NCI-H226 (cell line): ENCODE data around the gene TRERF1.
A peak's percentile ranks its signal among the peaks of the same experiment; 100 is the strongest.
"Not testable (repeated sequence)": the region's sequence is repeated elsewhere in the genome, so short reads cannot be mapped to it uniquely, and the experiment has no call there.

Experiments used
- DNase-seq: peaks from one replicate; pipeline ENCODE4 v3.0.0-alpha.2; 2015

The TRERF1 gene, protein sequence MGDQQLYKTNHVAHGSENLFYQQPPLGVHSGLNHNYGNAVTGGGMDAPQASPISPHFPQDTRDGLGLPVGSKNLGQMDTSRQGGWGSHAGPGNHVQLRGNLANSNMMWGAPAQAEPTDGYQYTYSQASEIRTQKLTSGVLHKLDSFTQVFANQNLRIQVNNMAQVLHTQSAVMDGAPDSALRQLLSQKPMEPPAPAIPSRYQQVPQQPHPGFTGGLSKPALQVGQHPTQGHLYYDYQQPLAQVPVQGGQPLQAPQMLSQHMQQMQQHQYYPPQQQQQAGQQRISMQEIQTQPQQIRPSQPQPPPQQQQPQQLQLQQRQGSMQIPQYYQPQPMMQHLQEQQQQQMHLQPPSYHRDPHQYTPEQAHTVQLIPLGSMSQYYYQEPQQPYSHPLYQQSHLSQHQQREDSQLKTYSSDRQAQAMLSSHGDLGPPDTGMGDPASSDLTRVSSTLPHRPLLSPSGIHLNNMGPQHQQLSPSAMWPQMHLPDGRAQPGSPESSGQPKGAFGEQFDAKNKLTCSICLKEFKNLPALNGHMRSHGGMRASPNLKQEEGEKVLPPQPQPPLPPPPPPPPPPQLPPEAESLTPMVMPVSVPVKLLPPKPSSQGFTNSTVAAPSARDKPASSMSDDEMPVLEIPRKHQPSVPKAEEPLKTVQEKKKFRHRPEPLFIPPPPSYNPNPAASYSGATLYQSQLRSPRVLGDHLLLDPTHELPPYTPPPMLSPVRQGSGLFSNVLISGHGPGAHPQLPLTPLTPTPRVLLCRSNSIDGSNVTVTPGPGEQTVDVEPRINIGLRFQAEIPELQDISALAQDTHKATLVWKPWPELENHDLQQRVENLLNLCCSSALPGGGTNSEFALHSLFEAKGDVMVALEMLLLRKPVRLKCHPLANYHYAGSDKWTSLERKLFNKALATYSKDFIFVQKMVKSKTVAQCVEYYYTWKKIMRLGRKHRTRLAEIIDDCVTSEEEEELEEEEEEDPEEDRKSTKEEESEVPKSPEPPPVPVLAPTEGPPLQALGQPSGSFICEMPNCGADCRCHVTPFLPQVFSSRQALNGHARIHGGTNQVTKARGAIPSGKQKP (N-terminal part only)

DNA sequence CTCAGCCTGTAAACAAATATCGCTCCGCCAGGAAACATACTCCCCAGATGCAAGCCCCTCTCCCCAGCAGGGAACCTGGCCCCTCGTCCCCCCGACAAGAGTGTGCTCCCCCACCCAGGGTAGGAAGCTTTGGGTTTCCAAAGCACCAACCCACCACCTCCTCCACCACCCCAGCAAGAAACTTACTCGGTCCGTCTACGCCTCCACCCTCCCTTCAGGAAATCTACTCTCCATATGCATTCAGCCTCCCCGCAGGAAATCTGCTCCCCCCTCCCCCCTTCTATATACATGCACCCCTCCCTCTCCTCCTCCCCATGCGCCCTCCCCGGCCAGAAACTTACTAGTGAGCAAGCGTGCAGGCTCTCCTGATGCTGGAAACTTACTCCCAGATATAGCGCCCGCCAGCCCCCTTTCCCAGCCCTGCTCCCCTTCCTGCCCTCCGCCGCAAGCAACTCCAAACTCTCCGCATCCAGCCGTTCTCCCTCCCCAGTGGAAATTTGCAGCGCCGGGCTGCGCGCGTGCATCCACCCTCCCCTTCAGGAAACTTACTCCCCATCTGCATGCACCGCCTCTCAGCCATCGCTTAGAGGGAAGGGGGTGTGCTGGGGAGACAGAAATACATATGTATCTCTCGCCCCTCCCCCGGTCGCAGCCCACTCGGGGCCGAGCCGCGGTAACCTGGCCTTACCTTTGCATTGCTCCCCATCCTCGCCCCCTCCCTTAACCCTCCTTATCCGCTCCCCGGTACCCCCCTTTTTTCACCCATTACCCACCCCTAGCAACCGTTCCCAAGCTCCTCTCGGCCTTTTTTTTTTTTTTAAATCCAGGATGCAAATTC is at the start of gene TRERF1:
Gene TRERF1, minus strand, starts transcription at position 594 of the 838 bp plus-strand sequence. CDS start 182,336 bp downstream, outside the sequence.
- peak; percentile 51 for DNase-seq

DNA sequence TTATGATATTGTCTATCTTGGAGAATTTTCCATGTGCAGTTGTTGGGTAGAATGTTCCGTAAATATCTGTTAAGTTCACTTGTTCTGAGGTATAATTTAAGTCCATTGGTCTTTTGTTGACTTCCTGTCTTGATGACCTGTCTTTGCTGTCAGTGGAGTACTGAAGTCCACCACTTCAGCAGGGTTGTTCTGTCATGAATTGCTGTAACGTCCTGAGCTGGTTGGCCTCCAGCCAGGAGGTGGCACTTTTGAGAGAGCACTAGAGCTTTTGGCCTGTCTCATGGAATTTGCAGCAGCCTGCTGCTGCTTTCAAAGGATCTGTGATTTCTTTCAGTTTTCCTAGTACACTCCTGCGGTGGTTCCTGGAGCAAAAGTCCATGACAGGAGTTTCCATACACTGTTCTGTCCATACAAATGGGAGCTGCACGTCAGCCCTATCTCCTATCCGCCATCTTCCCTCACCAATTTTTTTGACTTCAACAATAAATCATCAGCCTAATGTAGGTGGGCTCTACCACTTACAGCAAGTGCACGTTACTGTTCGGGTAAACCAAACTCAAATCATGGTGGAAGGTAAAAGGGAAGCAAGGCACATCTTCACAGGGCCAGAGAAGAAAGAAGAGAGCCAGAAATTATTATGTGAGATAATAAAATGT is 46.9 kb upstream of the TRERF1 start:
- DNase-seq, result no peak

DNA sequence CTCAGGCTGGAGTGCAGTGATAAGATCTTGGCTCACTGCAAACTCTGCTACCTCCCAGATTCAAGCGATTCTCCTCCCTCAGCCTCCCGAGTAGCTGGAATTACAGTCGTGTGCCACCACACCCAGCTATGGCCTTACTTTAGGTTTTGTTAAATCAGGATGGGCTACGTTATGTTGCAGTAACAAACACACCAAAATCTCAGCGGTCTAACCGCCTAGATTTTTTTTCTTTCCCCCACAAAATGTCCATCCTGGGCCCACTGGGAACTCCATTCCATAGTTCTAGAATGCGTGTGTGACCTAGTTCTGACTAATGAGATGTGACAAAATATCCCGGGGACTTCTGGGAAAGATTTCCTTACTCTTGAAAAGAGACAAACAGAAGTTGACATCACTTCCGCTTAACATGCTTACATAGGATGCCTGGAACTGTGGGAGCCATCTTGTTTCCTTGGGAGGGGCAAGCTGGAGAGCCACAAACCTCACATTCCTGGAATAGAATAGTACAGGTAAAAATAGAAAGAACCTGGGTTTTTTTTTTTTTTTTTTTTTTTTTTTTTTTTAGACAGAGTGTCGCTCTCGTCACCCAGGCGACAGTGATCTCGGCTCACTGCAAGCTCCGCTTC is 42.3 kb upstream of the TRERF1 start:
- no peak for DNase-seq

DNA sequence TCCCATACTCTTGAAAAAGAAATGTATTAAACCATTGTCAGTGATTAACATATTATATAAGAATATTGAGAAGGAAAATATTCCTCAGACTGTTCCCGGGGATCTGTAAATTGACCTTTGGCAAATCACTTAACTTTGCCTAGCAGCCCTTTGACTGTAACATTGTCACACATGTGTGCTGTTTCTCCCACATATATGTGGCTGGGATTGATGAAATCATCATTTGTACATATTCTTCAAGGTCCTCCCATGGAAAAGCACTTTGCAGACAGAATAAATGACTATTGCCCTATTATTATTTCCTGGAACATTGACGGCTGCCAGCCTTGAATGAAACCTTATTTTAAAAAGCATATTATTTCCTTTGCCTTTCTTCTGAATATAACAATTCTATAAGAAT is 36.4 kb upstream of the TRERF1 start:
- DNase-seq, result no peak

DNA sequence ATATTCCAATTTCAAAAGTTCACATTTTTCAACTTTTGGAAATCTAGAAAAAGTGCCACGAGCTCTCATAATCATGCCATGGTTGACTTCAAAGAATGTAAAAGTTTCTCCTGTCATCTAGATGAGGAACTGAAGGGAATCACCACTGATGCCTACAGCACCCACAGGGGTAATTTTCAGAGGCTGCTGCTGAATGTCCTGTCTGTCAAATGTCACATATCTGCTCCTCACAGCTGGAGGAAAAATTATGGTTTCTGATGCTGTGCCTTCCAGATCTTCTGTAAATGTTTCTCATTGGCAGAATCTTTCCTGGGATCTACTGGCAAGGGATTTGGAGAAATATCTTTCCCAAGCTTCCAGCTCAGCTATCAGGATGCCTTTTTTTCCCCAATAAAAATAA is 32.5 kb upstream of the TRERF1 start:
- DNase-seq, result no peak

DNA sequence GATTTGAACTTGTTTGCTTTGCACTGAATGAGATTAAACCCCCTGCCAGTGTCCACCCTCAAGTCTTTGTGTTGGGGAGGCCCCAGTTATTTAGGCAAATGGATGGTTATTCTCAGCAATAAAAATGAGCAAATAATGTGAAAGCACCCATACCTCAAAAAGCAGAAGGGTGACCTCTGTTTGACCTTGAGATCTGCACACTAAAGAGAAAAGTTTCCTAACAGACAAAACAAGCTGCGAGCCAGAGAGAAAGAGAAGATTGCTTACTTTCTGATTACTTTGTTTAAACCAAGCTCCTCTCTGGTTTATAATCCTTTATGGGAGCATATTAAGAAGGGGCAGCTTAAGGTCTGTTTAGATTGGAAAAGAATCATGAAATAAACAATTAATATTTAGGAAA is 30.4 kb upstream of the TRERF1 start:
- no peak for DNase-seq

DNA sequence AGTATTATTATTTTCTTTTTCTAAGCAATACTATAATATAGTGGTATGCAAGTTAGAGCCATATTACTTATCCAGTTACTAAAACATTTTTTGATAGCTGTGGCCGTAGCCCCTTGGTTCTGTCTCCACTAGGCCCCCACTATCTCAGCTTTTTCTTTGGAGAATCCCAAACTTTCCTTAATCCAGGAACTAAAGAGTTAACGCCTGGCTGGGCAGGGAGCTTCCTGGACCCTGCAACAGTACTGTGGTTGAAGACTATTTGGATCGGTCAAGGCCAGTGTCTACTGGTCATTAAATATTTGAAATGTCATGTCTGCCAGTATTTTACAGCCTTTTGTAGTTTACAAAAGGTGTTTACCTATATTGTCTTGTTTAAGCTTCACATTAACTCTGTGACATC is 20.0 kb upstream of the TRERF1 start:
- no peak for DNase-seq

DNA sequence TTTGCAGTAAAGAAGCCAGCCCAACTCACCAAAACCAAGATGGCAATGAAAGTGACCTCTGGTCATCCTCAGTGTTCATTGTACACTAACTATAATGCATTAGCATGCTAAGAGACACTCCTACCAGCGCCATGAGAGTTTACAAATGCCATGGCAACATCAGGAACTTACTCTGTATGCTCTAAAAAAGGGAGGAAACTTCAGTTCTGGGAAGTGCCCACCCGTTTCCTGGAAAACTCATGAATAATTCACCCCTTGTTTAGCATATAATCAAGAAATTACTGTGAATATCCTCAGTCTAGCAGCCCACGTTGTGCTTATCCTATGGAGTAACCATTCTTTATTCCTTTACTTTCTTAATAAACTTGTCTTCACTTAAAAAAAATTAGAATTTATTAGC is 19.4 kb upstream of the TRERF1 start:
- DNase-seq, result no peak

DNA sequence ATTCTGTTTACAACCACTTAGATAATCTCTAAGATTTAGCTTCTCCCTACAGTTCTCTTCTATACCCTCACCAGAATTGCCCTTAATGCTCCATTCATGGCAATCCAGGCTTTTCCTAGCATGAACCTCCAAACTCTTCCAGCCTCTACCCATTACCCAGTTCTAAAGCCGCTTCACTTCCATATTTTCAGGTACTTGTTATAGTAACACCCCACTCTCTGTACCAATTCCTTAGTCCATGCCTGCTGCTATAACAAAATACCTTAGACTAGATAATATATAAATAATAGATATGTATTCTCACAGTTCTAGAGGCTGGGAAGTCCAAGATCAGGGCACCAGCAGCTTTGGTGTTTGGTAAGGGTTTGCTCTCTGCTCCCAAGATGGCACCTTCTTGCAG is 16.5 kb upstream of the TRERF1 start:
- no peak for DNase-seq

DNA sequence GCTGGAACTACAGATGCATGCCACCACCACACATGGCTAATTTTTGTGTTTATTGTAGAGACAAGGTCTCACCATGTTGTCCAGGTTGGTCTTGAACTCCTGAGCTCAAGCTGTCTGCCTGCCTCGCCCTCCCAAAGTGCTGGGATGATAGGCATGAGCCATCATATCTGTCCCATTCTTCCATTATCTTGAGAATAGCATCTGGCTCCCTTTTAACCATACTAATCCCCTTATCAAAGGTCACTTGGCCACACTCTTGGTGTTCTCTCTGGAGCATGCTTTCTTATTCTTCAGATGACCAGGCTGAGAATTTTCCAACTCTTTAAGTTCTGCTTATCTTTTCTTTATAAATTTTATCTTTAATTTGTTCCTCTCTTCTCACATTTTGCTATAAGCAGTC is 15.9 kb upstream of the TRERF1 start:
- no peak for DNase-seq

DNA sequence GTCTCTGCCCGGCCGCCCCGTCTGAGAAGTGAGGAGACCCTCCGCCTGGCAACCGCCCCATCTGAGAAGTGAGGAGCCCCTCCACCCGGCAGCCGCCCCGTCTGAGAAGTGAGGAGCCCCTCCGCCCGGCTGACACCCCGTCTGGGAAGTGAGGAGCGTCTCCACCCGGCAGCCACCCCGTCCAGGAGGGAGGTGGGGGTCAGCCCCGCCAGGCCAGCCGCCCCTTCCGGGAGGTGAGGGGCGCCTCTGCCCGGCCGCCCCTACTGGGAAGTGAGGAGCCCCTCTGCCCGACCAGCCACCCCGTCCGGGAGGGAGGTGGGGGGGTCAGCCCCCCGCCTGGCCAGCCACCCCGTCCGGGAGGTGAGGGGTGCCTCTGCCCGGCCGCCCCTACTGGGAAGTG is 14.7 kb upstream of the TRERF1 start:
- not testable (repeated sequence) for DNase-seq

DNA sequence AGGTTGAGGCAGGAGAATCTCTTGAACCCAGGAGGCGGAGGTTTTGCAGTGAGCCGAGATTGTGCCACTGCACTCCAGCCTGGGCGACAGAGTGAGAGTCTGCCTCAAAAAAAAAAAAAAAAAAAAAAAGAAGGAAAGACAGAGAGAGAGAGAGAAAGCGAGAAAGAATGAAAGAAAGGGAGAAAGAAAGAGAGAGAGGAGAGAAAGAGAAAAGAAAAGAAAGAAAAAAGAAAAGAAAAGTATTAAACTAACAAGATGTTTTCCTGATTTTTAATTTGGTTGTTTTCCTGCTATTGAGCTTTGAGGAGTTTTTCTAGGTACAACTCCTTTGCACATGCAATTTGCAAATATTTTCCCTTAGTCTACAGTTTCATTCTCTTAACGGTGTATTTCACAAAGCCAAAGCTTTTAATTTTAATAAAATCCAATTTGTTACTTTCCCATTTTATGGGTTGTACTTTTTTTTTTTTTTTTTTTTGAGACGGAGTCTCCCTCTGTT is 10.8 kb upstream of the TRERF1 start:
- DNase-seq, result no peak

DNA sequence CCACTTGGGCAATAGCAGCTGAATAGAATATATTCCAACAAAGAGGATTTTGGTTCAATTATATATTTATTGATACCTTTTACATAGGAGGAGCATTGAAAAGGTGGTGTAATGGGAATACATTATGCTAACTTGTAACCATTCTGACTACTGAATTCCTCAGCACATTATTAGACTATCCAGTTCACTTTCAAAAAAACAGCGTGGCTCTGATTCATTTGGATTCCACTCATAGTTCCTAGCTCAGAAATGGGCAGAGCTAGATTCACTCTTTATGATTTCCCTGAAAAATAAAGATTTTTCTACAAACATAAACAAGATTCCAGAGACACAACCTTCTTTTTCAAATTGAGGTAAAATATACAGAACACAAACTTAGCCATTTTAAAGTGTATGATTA is 9.2 kb upstream of the TRERF1 start:
- DNase-seq, result no peak

DNA sequence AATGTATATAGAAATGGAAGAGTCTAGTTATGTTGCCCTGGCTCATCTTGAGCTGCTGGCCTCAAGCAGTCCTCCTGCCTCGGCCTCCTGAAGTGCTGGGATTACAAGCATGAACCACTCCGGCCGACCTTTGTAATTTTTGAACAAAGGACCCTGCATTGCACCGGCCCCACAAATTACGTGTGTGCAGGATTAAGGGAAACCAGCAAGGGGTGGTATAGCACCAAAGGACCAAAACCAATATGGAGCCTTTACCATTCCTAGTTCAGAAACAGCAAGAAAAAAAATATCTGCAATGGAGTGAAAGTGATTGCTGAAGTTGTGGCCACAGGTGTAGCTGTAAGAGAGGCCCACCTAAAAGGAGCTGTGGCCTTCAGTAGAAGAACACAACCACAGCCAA is 8.2 kb upstream of the TRERF1 start:
- DNase-seq, result no peak

DNA sequence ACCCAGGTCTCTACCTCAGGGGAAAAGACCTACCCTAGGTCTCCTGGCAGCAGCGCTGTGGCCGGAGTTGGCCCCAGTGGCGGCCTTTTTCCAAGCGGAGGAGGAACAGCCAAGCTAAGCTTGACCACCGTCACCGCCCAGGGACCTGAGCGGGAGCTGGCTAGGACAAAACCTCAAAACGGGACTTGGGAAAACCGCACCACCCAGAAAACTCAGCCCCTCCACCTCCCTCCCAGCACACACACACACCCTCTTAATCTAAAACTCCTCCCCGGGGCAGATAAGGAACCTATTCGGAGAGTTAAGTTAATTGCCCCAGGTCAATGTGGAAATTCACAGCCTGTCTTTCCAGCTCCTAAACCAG is 2.7 kb upstream of the TRERF1 start:
- DNase-seq, result peak; percentile 85

DNA sequence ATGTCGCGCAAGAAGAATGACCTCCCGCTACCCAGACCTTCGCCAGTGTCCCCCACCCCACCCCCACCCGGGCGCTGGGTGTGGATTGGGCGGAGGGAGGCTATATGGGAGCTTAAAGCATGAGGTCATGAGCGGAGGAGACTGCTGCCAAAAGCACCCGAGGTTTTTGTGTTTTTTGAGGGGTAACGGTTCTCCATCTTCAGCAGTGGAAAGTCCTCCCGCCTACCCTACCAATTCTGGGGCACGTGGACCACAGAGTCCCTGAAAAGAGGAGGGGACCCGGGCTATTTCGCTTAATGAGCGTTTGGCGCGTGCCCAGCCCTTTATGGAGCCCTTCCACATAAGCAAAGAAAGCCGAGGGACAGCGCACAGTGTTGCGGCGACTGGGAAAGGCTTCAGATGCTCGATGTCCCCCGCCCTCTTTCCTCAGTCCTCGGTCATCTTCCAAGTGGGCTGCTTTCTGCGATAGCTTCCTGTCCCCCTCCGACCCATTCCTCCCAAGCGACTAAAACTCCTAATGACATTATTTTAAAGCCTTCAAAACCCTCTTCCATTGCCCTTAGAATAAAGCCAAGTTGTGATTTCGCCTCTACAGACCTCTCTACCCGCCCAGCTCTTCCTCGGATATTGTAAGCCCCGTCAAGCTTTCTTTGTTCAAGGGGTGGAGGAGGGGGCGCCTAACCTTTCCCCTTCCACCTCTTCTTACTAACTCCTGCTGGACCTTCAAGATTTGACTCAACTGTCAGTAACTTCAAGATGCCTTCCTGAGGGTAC is 2.1 kb upstream of the TRERF1 start:
- DNase-seq, result peak; percentile 73

DNA sequence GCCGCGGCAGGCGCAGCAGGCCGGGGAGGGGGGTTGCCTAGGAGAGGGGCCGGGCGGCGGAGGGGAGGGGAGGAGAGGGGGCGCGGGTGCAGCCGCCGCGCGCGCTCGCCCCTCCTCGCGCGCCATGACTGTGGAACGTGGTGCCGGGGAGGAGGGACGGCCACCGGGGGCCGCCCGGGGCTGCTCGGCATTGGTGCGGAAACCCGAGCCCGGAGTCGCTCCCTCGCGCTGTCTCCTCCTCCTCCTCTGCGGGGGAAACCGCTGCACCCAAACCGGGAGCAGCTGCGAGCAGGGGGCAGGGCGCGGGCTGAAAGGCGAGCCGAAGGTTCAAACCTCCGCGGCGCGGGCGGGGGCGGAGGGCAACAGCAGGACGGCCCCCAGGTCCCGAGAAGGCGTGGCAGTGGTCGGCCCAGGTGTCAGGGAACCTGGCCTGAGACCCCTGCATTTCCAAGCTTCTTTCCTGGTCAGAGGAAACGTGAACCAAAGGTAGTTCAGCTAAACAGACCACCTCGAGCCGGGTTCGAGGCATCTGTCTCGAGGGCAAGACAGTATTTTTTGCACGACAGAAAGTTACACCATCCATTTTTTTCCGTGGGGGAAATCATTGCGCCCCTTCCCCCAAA is 1.4 kb upstream of the TRERF1 start:
- DNase-seq, result peak; percentile 93

DNA sequence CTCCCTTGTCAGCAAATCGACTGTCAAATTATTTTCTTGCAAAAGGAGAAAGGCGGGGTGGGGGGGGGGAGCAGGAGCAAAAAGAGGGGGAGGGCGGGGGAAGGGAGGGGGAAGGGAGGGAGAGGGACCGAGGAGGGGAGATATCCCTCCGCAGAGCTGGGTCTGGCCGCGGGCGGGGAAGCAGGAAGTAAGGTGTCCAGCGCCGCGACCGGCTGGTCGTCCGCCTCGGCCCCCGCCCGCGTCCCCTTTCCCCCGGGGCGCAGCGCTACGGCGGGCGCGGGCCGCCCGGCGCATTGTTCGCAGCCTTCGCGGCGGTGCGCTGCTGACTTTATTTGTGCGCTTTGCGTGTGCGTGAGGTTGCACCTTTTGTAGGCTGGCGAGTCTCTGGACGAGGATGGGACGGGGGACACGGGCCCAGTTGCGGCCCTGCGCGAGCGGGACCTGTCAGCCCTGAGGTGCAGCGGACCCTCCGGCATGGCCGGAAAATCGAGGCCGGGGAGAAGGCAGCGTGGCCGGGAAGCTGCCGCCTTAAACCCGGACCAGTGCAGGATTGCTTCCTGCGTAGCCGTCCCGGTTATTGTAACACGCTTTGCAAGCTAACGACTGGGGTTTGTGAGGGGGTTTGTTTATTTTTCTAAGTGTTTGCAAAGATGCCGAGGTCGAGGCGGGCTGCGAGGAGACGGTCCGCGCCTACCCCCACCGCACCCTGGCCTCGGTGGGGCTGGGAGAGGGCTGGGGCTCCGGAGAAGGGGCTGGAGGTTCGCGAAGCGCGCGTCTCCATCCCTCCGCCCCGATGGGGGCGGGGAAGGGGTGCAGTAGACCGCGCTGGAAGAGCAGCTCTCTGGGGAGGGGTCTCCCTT is 675 bp upstream of the TRERF1 start:
- peak; percentile 33 for DNase-seq
